CD4-positive, alpha-beta T cell treated with Interleukin-21 for 1 hour (primary cell): Measurements from ENCODE around the gene RPF1.
"Not testable (repeated sequence)": the region's sequence is repeated elsewhere in the genome, so short reads cannot be mapped to it uniquely, and the experiment has no call there.

ENCODE experiments used
- DNase-seq: peaks from one replicate; pipeline ENCODE4 v3.0.0-alpha.2; 2020

The RPF1 gene, protein sequence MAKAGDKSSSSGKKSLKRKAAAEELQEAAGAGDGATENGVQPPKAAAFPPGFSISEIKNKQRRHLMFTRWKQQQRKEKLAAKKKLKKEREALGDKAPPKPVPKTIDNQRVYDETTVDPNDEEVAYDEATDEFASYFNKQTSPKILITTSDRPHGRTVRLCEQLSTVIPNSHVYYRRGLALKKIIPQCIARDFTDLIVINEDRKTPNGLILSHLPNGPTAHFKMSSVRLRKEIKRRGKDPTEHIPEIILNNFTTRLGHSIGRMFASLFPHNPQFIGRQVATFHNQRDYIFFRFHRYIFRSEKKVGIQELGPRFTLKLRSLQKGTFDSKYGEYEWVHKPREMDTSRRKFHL

DNA sequence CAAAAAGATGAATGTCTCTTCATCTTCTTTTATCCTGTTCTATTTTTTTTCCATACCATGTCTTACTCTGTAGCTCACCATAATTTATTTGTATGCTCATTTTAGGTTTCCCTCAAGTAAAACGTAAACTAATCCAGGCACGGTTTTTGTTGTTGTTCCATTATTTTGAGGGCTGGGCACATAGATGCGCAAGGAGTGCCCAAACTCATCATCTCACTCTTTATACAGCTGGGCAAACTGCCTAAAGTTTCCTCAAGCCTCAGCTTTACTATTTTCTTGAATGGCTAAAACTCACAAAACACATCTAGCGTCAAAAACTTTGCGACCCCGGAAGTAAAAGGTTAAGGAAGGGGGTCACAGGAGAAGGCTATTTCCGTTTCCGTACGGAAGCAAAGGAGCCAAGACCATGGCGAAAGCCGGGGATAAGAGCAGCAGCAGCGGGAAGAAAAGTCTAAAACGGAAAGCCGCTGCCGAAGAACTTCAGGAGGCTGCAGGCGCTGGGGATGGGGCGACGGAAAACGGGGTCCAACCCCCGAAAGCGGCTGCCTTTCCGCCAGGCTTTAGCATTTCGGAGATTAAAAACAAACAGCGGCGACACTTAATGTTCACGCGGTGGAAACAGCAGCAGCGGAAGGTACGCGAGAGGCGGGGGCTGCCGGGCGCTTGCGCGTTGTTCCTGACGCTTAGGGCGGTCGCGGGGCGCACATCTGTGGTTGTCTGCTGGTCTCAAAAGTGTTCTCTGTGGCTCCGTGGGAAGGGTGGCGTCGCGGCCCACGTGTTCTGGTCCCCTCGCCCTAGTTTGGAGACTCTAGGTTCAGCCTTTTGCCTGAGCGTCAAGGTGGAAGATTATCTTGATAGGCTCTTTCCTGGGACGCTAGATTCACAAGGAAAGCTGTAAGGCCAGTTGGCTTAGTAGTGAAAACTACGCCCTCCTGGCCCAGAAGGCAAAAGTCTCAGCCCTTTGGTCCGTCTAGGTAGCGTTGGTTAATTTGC, at the start of gene RPF1:
Gene RPF1, plus strand, starts transcription at position 391 of the 993 bp plus-strand sequence. Its CDS starts 16 bp downstream, at position 407.
- peak; percentile 83 for DNase-seq

DNA sequence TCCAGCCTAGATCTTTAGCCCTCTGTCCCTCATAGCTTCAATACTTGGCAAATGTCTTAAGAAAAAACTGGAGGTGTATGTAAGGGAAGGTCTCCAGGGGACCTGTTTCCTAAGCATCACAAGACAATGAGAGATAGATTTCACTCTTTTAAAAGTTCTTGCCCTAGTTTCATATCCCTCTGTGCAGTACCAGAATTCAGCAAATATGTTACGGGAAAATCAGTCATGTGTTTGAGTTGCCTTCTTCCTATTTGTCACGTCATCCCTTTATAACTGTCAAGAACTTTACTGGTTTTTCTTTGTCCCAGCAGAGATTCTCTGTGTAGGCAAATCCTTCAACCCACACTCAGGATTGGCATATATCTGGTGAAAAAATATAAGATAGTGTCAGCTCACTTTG, 48.5 kb upstream of the RPF1 start:
- DNase-seq: no peak

DNA sequence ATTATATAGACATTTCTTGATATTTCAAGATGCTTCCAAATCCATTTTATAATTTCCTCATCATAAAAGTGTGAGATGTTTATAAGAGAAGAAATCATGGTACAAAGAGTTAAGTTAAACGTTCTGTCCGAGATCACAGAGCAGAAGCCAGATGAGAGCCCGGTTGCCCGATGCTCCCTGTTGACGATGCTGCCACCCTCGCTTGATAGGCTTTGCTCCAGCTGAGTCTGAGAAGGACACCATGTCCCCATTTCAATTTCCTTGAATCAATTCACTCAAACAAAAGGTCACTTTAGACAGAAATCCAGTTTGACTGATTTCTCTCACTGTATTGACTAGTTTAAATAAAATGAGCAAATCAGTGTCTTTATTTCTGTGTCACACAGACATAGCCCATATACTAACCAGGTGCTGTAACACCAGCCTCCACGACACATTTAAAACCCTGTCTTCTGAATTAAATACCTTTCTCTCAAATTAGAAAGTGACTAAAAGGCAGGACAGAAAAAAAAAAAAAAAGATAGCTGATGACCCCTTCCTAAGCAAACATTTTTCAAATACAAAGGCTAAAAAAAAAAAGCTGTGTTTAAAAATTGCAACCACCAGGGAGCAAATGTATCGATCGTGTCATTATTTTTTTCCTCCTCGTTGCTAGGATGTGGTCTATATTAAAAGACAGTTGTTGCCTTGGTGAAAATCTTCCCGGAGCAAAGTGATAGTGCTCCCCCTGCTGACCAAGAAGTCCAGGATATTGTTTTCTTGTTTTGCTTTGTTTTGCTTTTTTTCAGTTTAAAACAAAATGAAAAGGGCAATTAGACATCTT, 45.6 kb upstream of the RPF1 start:
- peak; percentile 85 for DNase-seq

DNA sequence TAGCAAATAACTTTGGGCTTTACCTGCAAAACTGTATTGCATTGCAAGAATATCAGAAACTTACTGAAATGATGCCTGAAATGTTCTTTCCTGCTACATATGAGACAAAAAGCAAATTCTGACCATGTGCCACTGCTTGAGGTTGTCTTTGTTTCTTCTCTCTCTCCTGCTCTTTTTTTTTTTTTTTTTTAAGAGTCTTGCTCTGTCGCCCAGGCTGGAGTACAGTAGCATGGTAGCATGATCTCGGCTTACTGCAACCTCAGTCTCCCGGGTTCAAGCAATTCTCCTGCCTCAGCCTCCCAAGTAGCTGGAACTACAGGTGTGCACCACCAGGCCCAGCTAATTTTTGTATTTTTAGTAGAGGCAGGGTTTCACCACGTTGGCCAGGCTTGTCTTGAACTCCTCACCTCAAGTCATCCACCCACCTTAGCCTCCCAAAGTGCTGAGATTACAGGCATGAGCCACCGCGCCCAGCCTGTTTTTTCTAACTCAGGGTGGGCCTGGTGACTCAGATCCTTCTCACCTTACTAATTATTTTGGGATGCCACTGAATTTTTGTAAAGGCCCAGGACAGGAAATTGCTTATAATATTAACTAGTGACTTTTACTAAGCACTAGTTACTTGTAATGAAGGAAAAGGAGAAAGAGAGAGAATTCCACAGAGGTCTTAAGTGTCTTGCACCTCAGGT, 44.8 kb upstream of the RPF1 start:
- DNase-seq: no peak

DNA sequence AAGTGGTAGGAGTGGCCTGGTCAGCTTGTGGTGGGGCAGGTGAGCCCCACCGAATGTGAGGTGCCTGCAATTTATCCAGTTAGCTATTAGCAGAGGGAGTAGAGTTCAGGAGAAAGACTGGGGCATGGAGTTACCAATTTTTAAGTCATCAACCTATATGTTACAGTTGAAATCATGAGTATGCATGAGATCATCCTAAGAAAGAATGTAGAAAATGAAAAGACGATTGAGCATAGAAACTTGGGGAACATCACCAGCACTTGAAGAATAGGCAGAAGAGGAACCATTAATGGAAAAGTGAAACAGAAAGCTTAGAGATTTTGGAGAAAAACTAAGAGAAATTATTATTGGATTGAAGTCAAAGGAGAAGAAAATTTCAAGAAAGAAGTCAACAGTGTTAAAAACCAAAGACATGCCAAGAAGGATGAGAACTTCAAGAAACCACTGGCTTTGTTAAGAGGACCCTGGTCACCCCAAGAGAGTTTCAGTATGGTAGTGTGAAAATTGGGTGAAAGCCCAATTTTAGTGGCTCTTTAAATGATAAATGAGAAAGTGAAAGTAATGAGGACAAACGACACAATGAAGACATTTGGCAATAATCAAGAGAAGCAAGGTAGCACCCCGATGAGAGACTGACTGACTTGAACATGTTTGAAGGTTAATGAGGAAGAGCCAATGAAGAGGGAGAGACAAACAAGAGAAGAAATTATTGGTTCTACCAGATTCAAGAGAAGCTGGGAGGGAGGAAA, 44.1 kb upstream of the RPF1 start:
- DNase-seq: peak; percentile 44

DNA sequence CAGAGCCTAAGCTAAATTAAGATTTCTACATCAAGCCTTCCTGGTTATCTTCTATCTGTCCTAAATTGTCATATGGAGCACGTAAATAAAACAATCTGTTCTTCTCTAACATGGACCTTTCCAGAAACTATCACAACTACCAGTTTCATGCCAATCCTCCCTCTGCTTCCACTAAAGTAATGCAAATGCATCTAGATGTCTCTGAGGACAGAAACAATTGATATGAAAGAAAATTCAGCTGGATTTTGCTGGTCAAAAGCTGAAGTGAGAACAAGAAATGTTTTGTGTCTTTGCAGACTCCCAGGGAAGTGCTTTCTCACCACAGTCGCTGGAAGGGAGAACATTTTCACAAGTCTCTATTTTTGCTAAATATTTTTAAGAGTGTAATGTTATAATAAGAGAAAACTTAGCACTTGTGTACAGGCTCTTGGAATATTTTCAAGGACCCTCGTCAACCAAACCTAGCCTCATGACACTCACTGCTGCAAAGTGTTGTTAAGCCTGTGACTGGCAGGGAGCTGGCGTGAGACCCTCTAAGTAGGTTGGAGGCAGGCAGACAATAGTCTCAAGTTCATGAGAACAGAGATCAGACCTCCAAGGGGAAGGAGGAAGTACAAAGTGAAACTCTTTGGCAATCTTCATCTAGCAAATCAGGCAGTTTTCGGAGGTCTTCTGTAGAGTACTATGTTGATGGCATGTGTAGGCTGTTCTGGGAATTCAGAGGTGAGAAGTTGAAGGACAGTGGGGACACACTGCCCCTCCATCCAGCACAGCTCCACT, 42.0 kb upstream of the RPF1 start:
- DNase-seq: no peak

DNA sequence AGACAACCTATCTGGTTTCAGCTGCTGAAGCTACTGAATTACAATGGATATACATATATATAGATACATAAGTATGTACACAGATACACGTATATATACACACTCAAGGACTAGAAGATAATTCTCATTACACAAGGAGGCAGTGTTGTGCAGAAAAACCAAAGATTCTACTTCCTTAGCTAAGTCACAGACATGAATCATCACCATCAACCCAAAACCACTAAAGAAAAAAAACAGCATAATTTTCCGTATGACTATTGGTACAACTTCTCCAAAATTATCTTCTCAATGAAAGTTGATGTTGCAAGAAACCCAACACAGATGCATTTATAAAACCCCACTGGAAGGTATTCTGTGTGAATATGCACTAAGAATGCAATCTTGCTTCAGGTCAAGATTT, 36.8 kb upstream of the RPF1 start:
- peak; percentile 84 for DNase-seq

DNA sequence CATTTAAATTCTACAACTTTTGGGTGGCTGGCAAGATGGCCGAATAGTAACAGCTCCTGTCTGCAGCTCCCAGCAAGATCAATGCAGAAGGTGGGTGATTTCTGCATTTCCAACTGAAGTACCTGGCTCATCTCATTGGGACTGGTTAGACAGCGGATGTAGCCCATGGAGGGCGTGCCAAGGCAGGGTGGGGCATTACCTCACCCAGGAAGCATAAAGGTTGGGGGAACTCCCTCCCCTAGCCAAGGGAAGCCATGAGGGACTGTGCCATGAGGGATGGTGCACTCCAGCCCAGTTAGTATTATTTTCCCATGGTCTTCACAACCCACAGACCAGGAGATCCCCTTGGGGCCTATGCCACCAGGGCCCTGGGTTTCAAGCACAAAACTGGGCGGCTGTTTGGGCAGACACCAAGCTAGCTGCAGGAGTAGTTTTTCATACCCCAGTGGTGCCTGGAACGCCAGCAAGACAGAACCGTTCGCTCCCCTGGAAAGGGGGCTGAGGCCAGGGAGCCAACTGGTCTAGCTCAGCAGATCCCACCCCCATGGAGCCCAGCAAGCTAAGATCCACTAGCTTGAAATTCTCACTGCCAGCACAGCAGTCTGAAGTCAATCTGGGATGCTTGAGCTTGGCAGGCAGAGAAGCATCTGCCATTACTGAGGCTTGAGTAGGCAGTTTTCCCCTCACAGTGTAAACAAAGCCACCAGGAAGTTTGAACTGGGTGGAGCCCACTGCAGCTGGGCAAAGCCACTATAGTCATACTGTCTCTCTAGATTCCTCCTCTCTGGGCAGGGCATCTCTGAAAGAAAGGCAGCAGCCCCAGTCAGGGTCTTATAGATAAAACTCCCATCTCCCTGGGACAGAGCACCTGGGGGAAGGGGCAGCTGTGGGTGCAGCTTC, 36.1 kb upstream of the RPF1 start:
- DNase-seq: peak; percentile 56

DNA sequence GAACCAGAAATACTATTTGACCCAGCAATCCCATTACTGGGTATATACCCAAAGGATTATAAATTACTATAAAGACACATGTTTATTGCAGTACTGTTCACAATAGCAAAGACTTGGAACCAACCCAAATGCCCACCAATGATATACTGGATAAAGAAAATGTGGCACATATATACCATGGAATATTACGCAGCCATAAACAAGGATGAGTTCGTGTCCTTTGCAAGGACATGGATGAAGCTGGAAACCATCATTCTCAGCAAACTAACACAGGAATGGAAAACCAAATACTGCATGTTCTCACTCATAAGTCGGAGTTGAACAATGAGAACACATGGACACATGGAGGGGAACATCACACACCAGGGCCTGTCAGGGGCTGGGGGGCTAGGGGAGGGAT, 30.4 kb upstream of the RPF1 start:
- not testable (repeated sequence) for DNase-seq

DNA sequence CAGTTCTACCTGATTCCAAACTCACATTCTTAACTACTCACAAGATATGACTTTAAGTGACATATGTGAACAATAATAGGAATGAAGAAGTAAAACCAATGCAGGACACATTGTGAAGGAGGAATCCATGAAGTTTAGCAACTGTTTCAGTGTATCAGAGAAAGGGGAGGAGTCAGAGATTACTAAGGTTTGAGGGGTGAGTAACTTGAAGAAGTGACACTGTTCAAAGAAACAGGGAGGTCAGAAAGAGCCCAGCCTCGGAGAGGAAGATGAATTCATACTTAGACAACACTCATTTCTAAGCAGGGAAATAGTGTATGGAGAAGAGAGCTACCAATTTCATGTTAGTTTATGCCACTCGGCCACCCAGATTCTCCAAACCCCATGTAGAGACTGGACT, 28.2 kb upstream of the RPF1 start:
- no peak for DNase-seq

DNA sequence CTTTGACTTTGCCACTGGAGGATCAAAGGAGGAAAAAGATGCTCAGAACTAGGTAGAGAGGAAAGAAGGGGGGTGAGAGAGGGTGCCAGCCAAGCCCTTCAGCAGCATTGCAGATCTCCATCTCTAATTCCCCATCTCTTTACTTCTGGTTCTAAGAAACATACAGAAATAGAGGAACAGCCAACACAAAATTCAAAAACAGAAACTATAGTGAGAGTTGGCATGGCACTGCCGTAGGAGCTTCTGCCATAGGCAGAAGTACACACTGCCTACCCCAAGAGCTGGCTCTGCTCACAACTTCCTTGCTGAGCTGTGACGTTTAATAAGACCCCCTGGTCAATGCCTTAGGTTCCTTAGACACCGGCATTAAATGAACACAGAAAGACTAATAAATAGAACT, 26.6 kb upstream of the RPF1 start:
- no peak for DNase-seq

DNA sequence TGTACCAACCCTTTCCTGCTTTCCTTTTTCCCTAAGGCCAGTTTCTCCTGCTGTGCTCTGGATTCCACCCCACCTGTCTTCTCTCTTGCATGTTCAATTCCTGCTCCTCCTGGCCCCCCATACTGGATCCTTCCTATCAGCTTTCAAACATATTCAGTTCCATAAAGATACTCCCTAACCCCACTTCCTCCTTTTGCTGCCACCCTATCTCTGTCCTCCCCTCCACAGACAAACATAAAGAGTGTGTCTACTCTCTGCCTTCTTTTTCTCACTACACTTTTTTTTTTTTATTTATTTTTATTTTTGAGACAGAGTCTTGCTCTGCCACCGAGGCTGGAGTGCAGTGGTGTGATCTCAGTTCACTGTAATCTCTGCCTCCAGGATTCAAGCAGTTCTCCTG, 16.9 kb upstream of the RPF1 start:
- no peak for DNase-seq

DNA sequence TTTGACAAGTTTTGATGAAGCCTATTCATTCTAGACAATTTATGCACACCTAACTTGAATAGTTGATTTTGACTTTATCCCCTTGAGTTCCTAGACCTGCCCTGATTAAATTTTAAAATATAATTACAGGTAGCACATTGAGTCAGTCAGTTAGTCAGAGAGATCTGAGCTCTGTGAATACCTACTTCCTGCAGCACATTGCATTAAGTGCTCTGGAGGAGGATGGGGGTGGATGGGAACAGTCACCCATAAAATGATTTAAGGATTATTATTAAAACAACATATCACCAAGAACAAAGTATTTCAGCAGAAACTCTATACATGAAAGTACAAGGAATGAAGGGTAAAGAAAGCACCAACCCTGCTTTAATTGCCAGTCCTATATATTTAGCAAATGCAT, 11.8 kb upstream of the RPF1 start:
- no peak for DNase-seq

DNA sequence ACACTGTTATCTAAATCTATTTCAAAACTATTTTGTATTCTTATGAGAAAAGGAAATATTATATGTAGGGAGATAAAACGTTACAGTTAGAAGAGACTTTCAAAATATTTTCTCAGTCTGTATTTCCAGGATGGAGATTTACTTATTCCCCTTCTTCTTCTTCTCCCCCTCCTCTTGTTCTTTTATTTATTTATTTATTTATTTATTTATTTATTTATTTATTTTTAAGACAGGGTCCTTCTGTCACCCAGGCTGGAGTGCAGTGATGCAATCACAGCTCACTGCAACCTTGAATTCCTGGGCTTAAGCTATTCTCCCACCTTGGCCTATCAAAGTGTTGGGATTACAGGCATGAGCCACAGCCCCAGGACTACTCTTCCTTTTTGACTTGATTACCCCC, 2.8 kb upstream of the RPF1 start:
- no peak for DNase-seq

DNA sequence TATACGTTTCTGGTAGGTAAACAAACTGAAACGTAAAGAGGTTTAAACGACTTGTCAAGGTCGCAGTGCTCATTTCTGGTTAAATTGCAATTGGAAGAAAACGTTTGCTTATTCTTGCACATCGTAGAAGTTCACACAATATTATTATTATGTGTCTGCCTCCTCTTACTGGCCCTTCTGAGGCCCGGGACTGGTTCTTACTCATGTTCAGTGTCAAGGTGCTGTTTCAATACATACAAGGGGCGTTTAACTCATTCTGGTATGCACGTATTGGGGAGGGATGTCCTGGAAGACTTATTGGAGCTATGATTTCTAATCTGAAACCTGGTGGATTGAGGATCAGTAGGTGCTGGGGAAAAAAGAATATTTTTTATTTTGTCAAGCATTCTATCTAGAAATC, 932 bp downstream of the RPF1 start:
- DNase-seq: no peak

DNA sequence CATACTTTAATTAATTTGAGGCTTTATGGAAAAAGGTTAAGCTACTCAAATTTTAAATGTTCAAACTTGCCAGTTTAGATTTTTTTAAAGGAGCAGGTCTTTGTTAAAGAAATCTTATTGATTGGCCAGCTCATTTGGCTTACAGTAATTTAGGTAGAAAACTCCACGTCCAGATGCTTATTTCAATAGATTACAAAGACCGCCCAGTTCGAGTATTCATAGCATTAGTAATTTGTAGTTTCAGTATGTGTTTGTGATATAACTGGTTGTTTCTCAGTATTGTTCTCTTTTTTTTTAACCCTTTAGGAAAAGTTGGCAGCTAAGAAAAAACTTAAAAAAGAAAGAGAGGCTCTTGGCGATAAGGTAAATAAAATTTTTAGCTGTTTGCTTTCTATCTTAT, 1.6 kb downstream of the RPF1 start:
- DNase-seq: no peak

DNA sequence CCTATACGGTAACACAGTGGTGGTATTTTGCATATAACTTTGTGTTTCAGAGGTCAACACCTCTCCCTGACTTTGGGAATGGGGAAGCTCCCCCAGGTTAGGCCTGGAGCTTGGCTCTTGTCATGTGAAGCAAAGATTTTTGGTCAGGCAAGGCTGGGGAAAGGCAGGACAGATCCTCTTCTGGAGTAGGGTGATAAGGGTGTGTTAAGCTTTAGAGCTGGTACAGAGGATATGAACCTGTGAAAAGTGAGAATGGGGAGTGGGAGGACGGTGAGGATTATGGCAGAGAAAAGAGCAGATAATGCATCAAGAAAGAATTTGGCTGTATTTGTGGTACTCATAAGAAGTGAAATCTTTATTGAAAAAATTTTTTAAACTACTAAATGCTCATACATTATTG, 2.3 kb downstream of the RPF1 start:
- DNase-seq: no peak

DNA sequence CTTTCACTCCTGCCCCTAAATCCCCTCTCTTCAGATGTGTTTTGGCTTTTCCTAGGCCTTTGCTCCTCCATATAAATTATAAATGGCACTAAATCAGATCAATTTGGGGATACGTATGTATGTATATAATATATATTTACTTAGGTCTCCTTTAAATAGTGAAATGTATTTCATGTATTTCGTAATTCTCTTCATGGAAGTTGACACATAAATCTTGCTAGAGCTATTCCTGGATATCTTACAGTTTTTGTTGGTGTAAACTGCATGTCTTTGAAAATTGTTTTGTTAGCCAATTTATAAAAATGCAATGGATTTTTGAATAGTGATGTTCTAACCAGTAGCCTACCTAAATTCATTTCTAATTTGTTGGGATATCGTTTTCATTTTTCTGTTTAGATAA, 9.0 kb downstream of the RPF1 start:
- DNase-seq: no peak

DNA sequence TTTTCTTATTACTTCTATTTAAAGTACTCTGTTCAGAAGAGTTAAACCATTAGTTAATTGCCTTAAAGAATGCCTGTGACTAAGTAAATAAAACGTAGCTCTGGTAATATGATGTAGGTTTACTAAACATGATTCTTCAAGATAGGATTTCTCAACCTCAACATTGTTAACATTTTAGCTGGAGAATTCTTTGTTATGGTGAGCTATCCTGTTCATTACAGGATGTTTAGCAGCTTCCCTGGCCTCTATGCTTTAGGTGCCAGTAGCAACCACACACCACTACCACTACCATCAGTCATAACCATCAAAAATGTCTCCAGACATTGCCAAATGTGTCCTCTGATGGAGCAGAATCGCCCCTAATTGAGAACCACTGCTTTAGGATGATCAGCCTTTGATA, 10.7 kb downstream of the RPF1 start:
- DNase-seq: no peak

DNA sequence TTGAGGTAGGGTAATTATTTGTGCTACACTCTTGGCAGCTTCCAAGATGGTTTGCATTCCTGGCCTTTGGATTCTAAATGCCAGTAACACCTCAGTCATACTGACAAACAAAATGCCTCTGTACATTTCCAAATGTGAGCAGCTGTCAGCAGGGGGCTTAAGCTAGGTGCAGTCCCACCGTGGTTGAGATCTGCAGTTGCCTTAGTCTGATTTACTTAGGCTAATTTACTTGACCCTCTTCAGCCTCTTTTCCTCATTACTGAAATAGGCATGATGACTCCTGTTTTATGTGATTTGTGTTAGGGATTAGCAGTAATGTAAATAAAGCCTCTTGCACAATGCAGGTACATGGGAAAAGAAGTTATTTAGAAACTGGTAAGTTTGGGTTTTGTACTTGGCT, 13.7 kb downstream of the RPF1 start:
- DNase-seq: no peak
